Neuronal stem cell (in vitro differentiated cells): ENCODE measurements around the gene SH3PXD2B.

Experiments
- DNase-seq: peaks from one replicate; pipeline ENCODE4 v3.0.0-alpha.2; 2013; ENCODE audit warnings: low spot score
- H2AFZ ChIP-seq: one replicate; pipeline ENCODE4 v1.6.1; 2013; ENCODE audit warnings: mild to moderate bottlenecking, low read length, inconsistent platforms
- H2AK5ac ChIP-seq: 2 replicates; pipeline ENCODE4 v1.6.1; 2013; ENCODE audit warnings: low read depth, mild to moderate bottlenecking, inconsistent platforms, low read length, moderate library complexity, mixed read lengths
- H2BK120ac ChIP-seq: 2 replicates; pipeline ENCODE4 v1.6.1; 2013; ENCODE audit warnings: low read depth, mild to moderate bottlenecking, inconsistent platforms, low read length, moderate library complexity, mixed read lengths
- H2BK12ac ChIP-seq: one replicate; pipeline ENCODE4 v1.6.1; 2013; ENCODE audit warnings: low read length, inconsistent platforms
- H2BK15ac ChIP-seq: 2 replicates; pipeline ENCODE4 v1.6.1; 2013; ENCODE audit warnings: mild to moderate bottlenecking, low read length, inconsistent platforms, mixed read lengths
- H2BK5ac ChIP-seq: one replicate; pipeline ENCODE4 v1.6.1; 2013; ENCODE audit warnings: inconsistent platforms, mild to moderate bottlenecking, low read length, moderate library complexity
- H3K14ac ChIP-seq: one replicate; pipeline ENCODE4 v1.6.1; 2013; ENCODE audit warnings: low read length, inconsistent platforms
- H3K18ac ChIP-seq: 2 replicates; pipeline ENCODE4 v1.6.1; 2013; ENCODE audit warnings: low read length, inconsistent platforms
- H3K23ac ChIP-seq: 2 replicates; pipeline ENCODE4 v1.6.1; 2013; ENCODE audit warnings: low read depth, mild to moderate bottlenecking, mixed read lengths, low read length, inconsistent platforms; ENCODE audit not compliant: poor library complexity
- H3K27ac ChIP-seq: replicated peaks from 3 replicates; pipeline ENCODE4 v1.5.1; 2013; ENCODE audit warnings: low read length, inconsistent platforms
- H3K27me3 ChIP-seq, 3 experiments: 2 replicates each; pipeline ENCODE4 v1.6.1; 2013; ENCODE audit warnings: low read length in 3 of 3, mild to moderate bottlenecking in 2 of 3, inconsistent platforms in 1 of 3, low read depth in 1 of 3, mixed read lengths in 1 of 3, moderate library complexity in 1 of 3; ENCODE audit not compliant: control insufficient read depth in 3 of 3, insufficient read depth in 3 of 3
- H3K36me3 ChIP-seq, 2 donors: replicated peaks in 1 of 2; 2 replicates each; pipeline ENCODE4 v1.6.1; 2013; ENCODE audit warnings: low read length in 2 of 2; ENCODE audit not compliant: control insufficient read depth in 2 of 2, insufficient read depth in 2 of 2
- H3K4ac ChIP-seq: 2 replicates; pipeline ENCODE4 v1.6.1; 2013; ENCODE audit warnings: inconsistent platforms, mild to moderate bottlenecking, low read length, moderate library complexity
- H3K4me1 ChIP-seq, 2 donors: 1 replicate in 1 of 2; 2 replicates in 1 of 2; pipeline ENCODE4 v1.6.1; 2013; ENCODE audit warnings: low read length in 2 of 2, low read depth in 1 of 2; ENCODE audit not compliant: control insufficient read depth in 2 of 2, insufficient read depth in 1 of 2
- H3K4me2 ChIP-seq: one replicate; pipeline ENCODE4 v1.6.1; 2013; ENCODE audit warnings: mild to moderate bottlenecking, low read length, inconsistent platforms; ENCODE audit not compliant: insufficient read depth, poor library complexity, severe bottlenecking
- H3K4me3 ChIP-seq, 2 donors: 2 replicates each; pipeline ENCODE4 v1.5.1; 2013; ENCODE audit warnings: low read length in 2 of 2, mild to moderate bottlenecking in 2 of 2, inconsistent platforms in 1 of 2, moderate library complexity in 1 of 2
- H3K79me1 ChIP-seq: one replicate; pipeline ENCODE4 v1.6.1; 2013; ENCODE audit warnings: low read depth, mild to moderate bottlenecking, inconsistent platforms, low read length, moderate library complexity
- H3K9ac ChIP-seq: one replicate; pipeline ENCODE4 v1.6.1; 2013; ENCODE audit warnings: mild to moderate bottlenecking, low read depth, low read length, inconsistent platforms; ENCODE audit not compliant: poor library complexity
- H3K9me3 ChIP-seq, 2 donors: replicated peaks in 1 of 2; 2 replicates each; pipeline versions ENCODE3 to v1.6.1; 2013; ENCODE audit warnings: low read length in 2 of 2, mild to moderate bottlenecking in 2 of 2, inconsistent platforms in 1 of 2, low read depth in 1 of 2, mixed read lengths in 1 of 2, moderate library complexity in 1 of 2; ENCODE audit not compliant: control insufficient read depth in 2 of 2, insufficient read depth in 1 of 2
- H4K8ac ChIP-seq: one replicate; pipeline ENCODE4 v1.6.1; 2013; ENCODE audit warnings: low read depth, mild to moderate bottlenecking, inconsistent platforms, low read length, moderate library complexity
- H4K91ac ChIP-seq: one replicate; pipeline ENCODE4 v1.6.1; 2013; ENCODE audit warnings: low read length, low read depth, mild to moderate bottlenecking, inconsistent platforms; ENCODE audit not compliant: poor library complexity
- WGBS, 2 donors: extraction: QIAGEN DNeasy Blood & Tissue Kit; methylation state at CpG; one replicate each; pipeline ENCODE4 v1.1.7; 2013; ENCODE audit warnings: missing lambda C conversion rate in 2 of 2, mixed read lengths in 1 of 2; ENCODE audit not compliant: insufficient read length in 2 of 2, insufficient replicate concordance in 1 of 2; ENCODE audit errors: extremely low coverage in 2 of 2; 5-methylcytosine and 5-hydroxymethylcytosine counted together

SH3PXD2B gene

GRCh38 chr5:172455511-172456061 is 1.3 kb upstream of the SH3PXD2B start:
- peak overlapping the region; percentile 60 for H3K18ac ChIP-seq
- no peak overlapping the region for H2BK5ac ChIP-seq
- H3K79me1 ChIP-seq: peaks cover 4% of the 10 kb centered on the region
- DNase-seq: no peak
- no peak overlapping the region for H4K91ac ChIP-seq
- H3K27ac ChIP-seq: no peak overlapping the region
- no peak overlapping the region for H2BK12ac ChIP-seq
- H4K8ac ChIP-seq: no peak overlapping the region
- WGBS, 2 donors: no CpG with 5 or more reads among the region's 13 CpGs
- no peaks in the 10 kb centered on the region for H3K9me3 ChIP-seq
- peaks cover 3 to 20% of the 10 kb centered on the region in 2 donors for H3K36me3 ChIP-seq
- H3K4me1 ChIP-seq: peaks cover 16 to 21% of the 10 kb centered on the region in 2 donors
- peak overlapping the region; percentile 69 for H2BK15ac ChIP-seq
- no peaks in the 10 kb centered on the region for H3K27me3 ChIP-seq
- H2AK5ac ChIP-seq: no peak overlapping the region
- no peak overlapping the region for H3K23ac ChIP-seq
- no peak overlapping the region for H3K4me2 ChIP-seq
- peak overlapping the region; percentile 83 for H2AFZ ChIP-seq
- H3K9ac ChIP-seq: no peak overlapping the region
- peak overlapping the region in 1 of 2 donors; percentile 60 for H3K4me3 ChIP-seq
- H3K14ac ChIP-seq: no peak overlapping the region
- H2BK120ac ChIP-seq: no peak overlapping the region
- H3K4ac ChIP-seq: no peak overlapping the region

GRCh38 chr5:172455087-172455381 is 709 bp upstream of the SH3PXD2B start:
- H2BK15ac ChIP-seq: peak overlapping the region; percentile 69
- H3K4ac ChIP-seq: no peak overlapping the region
- peaks cover 3 to 23% of the 10 kb centered on the region in 2 donors for H3K36me3 ChIP-seq
- H2BK120ac ChIP-seq: no peak overlapping the region
- no peaks in the 10 kb centered on the region for H3K9me3 ChIP-seq
- H3K27me3 ChIP-seq: no peaks in the 10 kb centered on the region
- peaks cover 14 to 21% of the 10 kb centered on the region in 2 donors for H3K4me1 ChIP-seq
- H3K9ac ChIP-seq: peak overlapping the region; percentile 26
- no peak for DNase-seq
- no peak overlapping the region for H3K23ac ChIP-seq
- peak overlapping the region; percentile 60 to 71 for H3K4me3 ChIP-seq
- no CpG with 5 or more reads among the region's 8 CpGs for WGBS, 2 donors
- peak overlapping the region; percentile 1 for H3K14ac ChIP-seq
- H2AFZ ChIP-seq: peak overlapping the region; percentile 83
- no peak overlapping the region for H2BK5ac ChIP-seq
- H3K79me1 ChIP-seq: peaks cover 4% of the 10 kb centered on the region
- H4K8ac ChIP-seq: peak overlapping the region; percentile 68
- H3K18ac ChIP-seq: peak overlapping the region; percentile 44
- no peak overlapping the region for H4K91ac ChIP-seq
- H3K27ac ChIP-seq: no peak overlapping the region
- H2AK5ac ChIP-seq: peak overlapping the region; percentile 23
- H2BK12ac ChIP-seq: no peak overlapping the region
- H3K4me2 ChIP-seq: no peak overlapping the region

- H3K9me3 ChIP-seq: no peaks in the 10 kb centered on the region
- peak; percentile 56 for DNase-seq
- peak overlapping the region; percentile 94 for H3K4ac ChIP-seq
- peak overlapping the region; percentile 93 for H3K18ac ChIP-seq
- H2BK15ac ChIP-seq: peak overlapping the region; percentile 69
- peak overlapping the region; percentile 86 for H2AFZ ChIP-seq
- H3K23ac ChIP-seq: peak overlapping the region; percentile 92
- peak overlapping the region; percentile 96 for H2BK5ac ChIP-seq
- H3K9ac ChIP-seq: peak overlapping the region; percentile 99
- H3K36me3 ChIP-seq: peaks cover 3 to 34% of the 10 kb centered on the region in 2 donors
- no peak overlapping the region for H4K8ac ChIP-seq
- peak overlapping the region; percentile 93 for H3K27ac ChIP-seq
- H4K91ac ChIP-seq: no peak overlapping the region
- no peak overlapping the region for H2BK12ac ChIP-seq
- peak overlapping the region; percentile 79 for H3K4me2 ChIP-seq
- H3K4me1 ChIP-seq: peaks cover 11 to 21% of the 10 kb centered on the region in 2 donors
- whole genome bisulfite sequencing, 2 donors: no CpG with 5 or more reads among the region's 35 CpGs
- H2AK5ac ChIP-seq: peak overlapping the region; percentile 33
- peaks cover 4% of the 10 kb centered on the region for H3K79me1 ChIP-seq
- H3K27me3 ChIP-seq: no peaks in the 10 kb centered on the region
- peak overlapping the region; percentile 85 for H2BK120ac ChIP-seq
- peak overlapping the region; percentile 58 to 97 for H3K4me3 ChIP-seq
- H3K14ac ChIP-seq: peak overlapping the region; percentile 5
These were observed 353 bp downstream of the SH3PXD2B start for GRCh38 chr5:172453986-172454357.

- Histone ChIP-seq H3K27ac (peak overlapping the region; percentile 93), H4K91ac (no peak overlapping the region), H3K27me3 (no peaks in the 10 kb centered on the region), H2AFZ (peak overlapping the region; percentile 86), H2BK5ac (peak overlapping the region; percentile 96), H3K18ac (peak overlapping the region; percentile 93), H3K79me1 (peaks cover 4% of the 10 kb centered on the region), H2BK12ac (peak overlapping the region; percentile 63), H3K4me2 (peak overlapping the region; percentile 79), H3K9me3 (no peaks in the 10 kb centered on the region), H3K4me3 (peak overlapping the region; percentile 58 to 97), H3K4ac (peak overlapping the region; percentile 94), H2AK5ac (peak overlapping the region; percentile 53), H3K4me1 (peaks cover 9 to 21% of the 10 kb centered on the region in 2 donors), H2BK120ac (peak overlapping the region; percentile 85), H3K9ac (peak overlapping the region; percentile 99), H3K14ac (peak overlapping the region; percentile 5), H3K36me3 (peaks cover 3 to 40% of the 10 kb centered on the region in 2 donors), H4K8ac (no peak overlapping the region), H2BK15ac (no peak overlapping the region), H3K23ac (no peak overlapping the region)
- peak; percentile 71 for DNase-seq
- no CpG with 5 or more reads among the region's 24 CpGs for WGBS, 2 donors
These were observed 929 bp downstream of the SH3PXD2B start for GRCh38 chr5:172453206-172453985.
